Measurements from ENCODE around the gene CCSER1. TPM values are rescaled to one million over a fixed set of nuclear protein-coding genes. Genes with fewer than 3 reads are reported as not detected.

Gene CCSER1
- total and polyA plus RNA-seq, 7 donors = 0.06 to 2.5 (median 0.30) TPM

GRCh38 chr4:90181644-90182043, 54.5 kb downstream of the CCSER1 start:
- TF ChIP-seq, protein P1, sequence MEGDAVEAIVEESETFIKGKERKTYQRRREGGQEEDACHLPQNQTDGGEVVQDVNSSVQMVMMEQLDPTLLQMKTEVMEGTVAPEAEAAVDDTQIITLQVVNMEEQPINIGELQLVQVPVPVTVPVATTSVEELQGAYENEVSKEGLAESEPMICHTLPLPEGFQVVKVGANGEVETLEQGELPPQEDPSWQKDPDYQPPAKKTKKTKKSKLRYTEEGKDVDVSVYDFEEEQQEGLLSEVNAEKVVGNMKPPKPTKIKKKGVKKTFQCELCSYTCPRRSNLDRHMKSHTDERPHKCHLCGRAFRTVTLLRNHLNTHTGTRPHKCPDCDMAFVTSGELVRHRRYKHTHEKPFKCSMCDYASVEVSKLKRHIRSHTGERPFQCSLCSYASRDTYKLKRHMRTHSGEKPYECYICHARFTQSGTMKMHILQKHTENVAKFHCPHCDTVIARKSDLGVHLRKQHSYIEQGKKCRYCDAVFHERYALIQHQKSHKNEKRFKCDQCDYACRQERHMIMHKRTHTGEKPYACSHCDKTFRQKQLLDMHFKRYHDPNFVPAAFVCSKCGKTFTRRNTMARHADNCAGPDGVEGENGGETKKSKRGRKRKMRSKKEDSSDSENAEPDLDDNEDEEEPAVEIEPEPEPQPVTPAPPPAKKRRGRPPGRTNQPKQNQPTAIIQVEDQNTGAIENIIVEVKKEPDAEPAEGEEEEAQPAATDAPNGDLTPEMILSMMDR (IDR thresholded peaks at IDR 0.05) = no peak
- Histone ChIP-seq H3K9me3 (no peaks in the 10 kb centered on the region), H3K4me3 (no peak overlapping the region), H3K27me3 (ENCODE audit: insufficient read depth in 3 of 3, low read length in 2 of 3) (no peaks in the 10 kb centered on the region), H3K27ac (no peak overlapping the region), H3K4me1 (no peaks in the 10 kb centered on the region), H3K36me3 (ENCODE audit: insufficient read depth in 1 of 2, low read depth in 1 of 2) (no peaks in the 10 kb centered on the region)
- intact Hi-C loops (cut with DNase I) = no loop called here
- ATAC-seq = no peak
- no peak for DNase-seq
- 71 to 87% (median 81%) methylated on average over 1 of the region's 1 CpG for WGBS, 3 donors

GRCh38 chr4:90183254-90183653, 56.1 kb downstream of the CCSER1 start:
- Histone ChIP-seq H3K9me3 (no peaks in the 10 kb centered on the region), H3K4me1 (no peaks in the 10 kb centered on the region), H3K27me3 (ENCODE audit: insufficient read depth in 3 of 3, low read length in 2 of 3) (no peaks in the 10 kb centered on the region), H3K4me3 (no peak overlapping the region), H3K36me3 (ENCODE audit: insufficient read depth in 1 of 2, low read depth in 1 of 2) (no peaks in the 10 kb centered on the region), H3K27ac (no peak overlapping the region)
- WGBS, 3 donors = 55 to 61% (median 59%) methylated on average over 3 of the region's 3 CpGs
- ATAC-seq (no peak), DNase-seq (no peak)
- intact Hi-C loops (cut with DNase I) = no loop called here
- TF ChIP-seq, protein P1 (IDR thresholded peaks at IDR 0.05) = no peak

GRCh38 chr4:90184560-90184959, 57.4 kb downstream of the CCSER1 start:
- intact Hi-C loops (cut with DNase I) = no loop called here
- ATAC-seq = no peak
- TF ChIP-seq, protein P1 (IDR thresholded peaks at IDR 0.05) = no peak
- Histone ChIP-seq H3K27ac (no peak overlapping the region), H3K36me3 (ENCODE audit: insufficient read depth in 1 of 2, low read depth in 1 of 2) (no peaks in the 10 kb centered on the region), H3K9me3 (no peaks in the 10 kb centered on the region), H3K27me3 (ENCODE audit: insufficient read depth in 3 of 3, low read length in 2 of 3) (no peaks in the 10 kb centered on the region), H3K4me3 (no peak overlapping the region), H3K4me1 (no peaks in the 10 kb centered on the region)
- 82 to 92% (median 88%) methylated on average over 1 of the region's 1 CpG for WGBS, 3 donors
- DNase-seq = no peak

GRCh38 chr4:90185416-90185815, 58.2 kb downstream of the CCSER1 start:
- no peak for ATAC-seq
- Histone ChIP-seq H3K27me3 (ENCODE audit: insufficient read depth in 3 of 3, low read length in 2 of 3) (no peaks in the 10 kb centered on the region), H3K36me3 (ENCODE audit: insufficient read depth in 1 of 2, low read depth in 1 of 2) (no peaks in the 10 kb centered on the region), H3K4me3 (no peak overlapping the region), H3K27ac (no peak overlapping the region), H3K9me3 (no peaks in the 10 kb centered on the region), H3K4me1 (no peaks in the 10 kb centered on the region)
- 85 to 90% (median 85%) methylated on average over 1 of the region's 1 CpG for WGBS, 3 donors
- TF ChIP-seq, protein P1 (IDR thresholded peaks at IDR 0.05) = no peak
- no peak for DNase-seq
- intact Hi-C loops (cut with DNase I) = no loop called here

DNA sequence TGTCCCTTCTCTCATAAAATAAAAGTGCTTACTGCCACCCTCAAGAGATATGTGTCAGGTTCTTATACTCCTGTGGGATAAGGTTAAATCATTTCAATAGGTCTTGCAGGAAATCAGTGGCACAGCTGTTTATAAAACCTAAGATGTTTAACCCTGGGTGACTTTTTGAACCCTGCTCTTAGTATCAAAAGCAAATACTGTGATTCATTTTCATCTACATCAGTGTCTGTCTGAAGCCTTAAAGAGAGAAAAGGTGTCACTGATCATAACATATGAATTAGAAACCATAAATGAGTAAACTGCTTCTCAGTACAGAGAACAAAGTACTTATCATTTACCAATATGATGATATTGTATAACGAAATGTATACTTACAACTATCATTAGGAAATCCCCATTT, 59.0 kb downstream of the CCSER1 start:
- 73 to 88% (median 81%) methylated on average over 1 of the region's 1 CpG for WGBS, 3 donors
- no peak overlapping the region for H3K4me3 ChIP-seq
- ATAC-seq = no peak
- H3K27me3 ChIP-seq (ENCODE audit: insufficient read depth in 3 of 3, low read length in 2 of 3) = no peaks in the 10 kb centered on the region
- H3K9me3 ChIP-seq = no peaks in the 10 kb centered on the region
- H3K4me1 ChIP-seq = no peaks in the 10 kb centered on the region
- H3K36me3 ChIP-seq (ENCODE audit: insufficient read depth in 1 of 2, low read depth in 1 of 2) = no peaks in the 10 kb centered on the region
- TF ChIP-seq, protein P1 (IDR thresholded peaks at IDR 0.05) = no peak
- intact Hi-C loops (cut with DNase I) = no loop called here
- H3K27ac ChIP-seq = no peak overlapping the region
- DNase-seq = no peak
